Sigmoid colon (tissue), 7 donors: ENCODE measurements around the gene KIAA1210. TPM values are rescaled to one million over a fixed set of nuclear protein-coding genes. Genes with fewer than 3 reads are reported as not detected.

Experiments
- DNase-seq: peaks from one replicate; pipeline ENCODE4 v3.0.0-alpha.2; 2019
- H3K27ac ChIP-seq, 4 donors: fragments of 200-600 bp; sonication (generic); one replicate each; pipeline ENCODE4 v1.5.1; 2016 to 2019; ENCODE audit warnings: mild to moderate bottlenecking in 1 of 4
- H3K27me3 ChIP-seq, 3 donors: fragments of 200-600 bp; sonication (generic); one replicate each; pipeline ENCODE4 v1.5.1; 2019; ENCODE audit warnings: mild to moderate bottlenecking in 1 of 3
- H3K36me3 ChIP-seq, 4 donors: fragments of 200-600 bp; sonication (generic); one replicate each; pipeline ENCODE4 v1.5.1; 2016 to 2019
- H3K4me1 ChIP-seq, 4 donors: fragments of 200-600 bp; sonication (generic); one replicate each; pipeline ENCODE4 v1.5.1; 2017 to 2019
- H3K4me3 ChIP-seq, 4 donors: fragments of 200-600 bp; sonication (generic); one replicate each; pipeline ENCODE4 v1.5.1; 2017 to 2019; ENCODE audit warnings: mild to moderate bottlenecking in 2 of 4, moderate library complexity in 1 of 4
- H3K9me3 ChIP-seq, 4 donors: fragments of 200-600 bp in 3 of 4; sonication (generic) in 3 of 4; one replicate each; pipeline versions ENCODE4 v1.5.1 to v1.6.1; 2013 to 2019
- CTCF ChIP-seq, 4 experiments: fragments of 450-650 bp in 3 of 4; fragments of 200-600 bp in 1 of 4; IDR thresholded peaks; one replicate each; pipeline ENCODE4 v1.5.1; 2016 to 2019; ENCODE audit warnings: antibody characterized with exemption in 4 of 4, mild to moderate bottlenecking in 3 of 4, moderate library complexity in 2 of 4
- EP300 ChIP-seq, 4 donors: sonication (generic); formaldehyde crosslinking; IDR thresholded peaks; one replicate each; pipeline ENCODE4 v1.6.1; 2017; ENCODE audit warnings: antibody characterized with exemption in 4 of 4
- POLR2A ChIP-seq, 2 donors: fragments of 450-650 bp; IDR thresholded peaks; one replicate each; pipeline ENCODE4 v1.6.1; 2016; ENCODE audit warnings: antibody characterized with exemption in 2 of 2, mild to moderate bottlenecking in 2 of 2, moderate library complexity in 2 of 2
- POLR2AphosphoS5 ChIP-seq, 4 donors: sonication (generic); formaldehyde crosslinking; IDR thresholded peaks; one replicate each; pipeline ENCODE4 v1.6.1; 2017; ENCODE audit warnings: antibody characterized with exemption in 4 of 4
- WGBS, 2 donors: extraction: QIAGEN DNeasy Blood & Tissue Kit; methylation state at CpG; one replicate each; pipeline ENCODE4 v1.1.7; 2013; 5-methylcytosine and 5-hydroxymethylcytosine counted together
- intact Hi-C: fragments of 100-400 bp; cut with DNase I; formaldehyde crosslinking; loops from one replicate; pipeline ENCODE4 v1.15.1; 2023
- polyA plus RNA-seq, 3 donors: library from polyadenylated mRNA; stranded (reverse); fragments of 200-250 nt; gene quantifications; one replicate each; pipeline ENCODE4 v1.2.3, GENCODE V29; 2013
- total RNA-seq, 4 donors: library from RNA; depleted of rRNA; stranded (reverse); fragments of >200 nt; gene quantifications; one replicate each; pipeline ENCODE4 v1.1.0, GENCODE V29; 2016
- donor health status: healthy with polysubstance abuse.
- donor health status: Bipolar disorder and iron deficiency.
- donor health status: healthy.

KIAA1210 gene
- total and polyA plus RNA-seq, 7 donors, result not detected

GRCh38 chrX:119069128-119069527 lies 58.5 kb downstream of the KIAA1210 start:
- intact Hi-C loops, result loop anchor here (5.0 kb wide), 2 partner anchors 62 to 222 kb away; no protein-coding TSS in a partner anchor
- TF ChIP-seq POLR2AphosphoS5 (IDR thresholded peaks at IDR 0.05), result no peak
- no peak for TF ChIP-seq EP300 (IDR thresholded peaks at IDR 0.05)
- no peak for TF ChIP-seq CTCF (IDR thresholded peaks at IDR 0.05)
- TF ChIP-seq POLR2A (IDR thresholded peaks at IDR 0.05), result no peak
- no peak for DNase-seq
- Histone ChIP-seq H3K27ac (no peak overlapping the region), H3K4me3 (no peak overlapping the region), H3K27me3 (no peaks in the 10 kb centered on the region), H3K36me3 (no peaks in the 10 kb centered on the region), H3K9me3 (no peaks in the 10 kb centered on the region), H3K4me1 (no peaks in the 10 kb centered on the region)
- 74 to 86% methylated on average over 1 of the region's 1 CpG for WGBS, 2 donors

GRCh38 chrX:119067023-119067739 lies 60.4 kb downstream of the KIAA1210 start:
- Histone ChIP-seq H3K36me3 (no peaks in the 10 kb centered on the region), H3K27me3 (no peaks in the 10 kb centered on the region), H3K4me1 (no peaks in the 10 kb centered on the region), H3K4me3 (no peak overlapping the region), H3K27ac (no peak overlapping the region), H3K9me3 (no peaks in the 10 kb centered on the region)
- TF ChIP-seq POLR2AphosphoS5 (IDR thresholded peaks at IDR 0.05), result no peak
- TF ChIP-seq CTCF (IDR thresholded peaks at IDR 0.05), result peak; percentile 25 to 52 (median 42)
- TF ChIP-seq POLR2A (IDR thresholded peaks at IDR 0.05), result no peak
- WGBS, 2 donors, result 1% methylated on average over 7 of the region's 7 CpGs
- intact Hi-C loops, result loop anchor here (5.0 kb wide), 2 partner anchors 60 to 220 kb away; no protein-coding TSS in a partner anchor
- peak; percentile 77 for DNase-seq

- Histone ChIP-seq H3K27me3 (no peaks in the 10 kb centered on the region), H3K36me3 (no peaks in the 10 kb centered on the region), H3K4me3 (no peak overlapping the region), H3K9me3 (no peaks in the 10 kb centered on the region), H3K4me1 (no peaks in the 10 kb centered on the region), H3K27ac (no peak overlapping the region)
- 92 to 94% methylated on average over 7 of the region's 7 CpGs for WGBS, 2 donors
- TF ChIP-seq CTCF (IDR thresholded peaks at IDR 0.05), result no peak
- intact Hi-C loops, result no loop called here
- no peak for DNase-seq
Measured at GRCh38 chrX:119063428-119063827, 64.2 kb downstream of the KIAA1210 start.

- 72 to 74% methylated on average over 6 of the region's 6 CpGs for WGBS, 2 donors
- Histone ChIP-seq H3K27ac (no peak overlapping the region), H3K27me3 (no peaks in the 10 kb centered on the region), H3K9me3 (no peaks in the 10 kb centered on the region), H3K36me3 (no peaks in the 10 kb centered on the region), H3K4me1 (no peaks in the 10 kb centered on the region), H3K4me3 (no peak overlapping the region)
- DNase-seq, result no peak
- TF ChIP-seq CTCF (IDR thresholded peaks at IDR 0.05), result no peak
- TF ChIP-seq POLR2A (IDR thresholded peaks at IDR 0.05), result no peak
- no peak for TF ChIP-seq EP300 (IDR thresholded peaks at IDR 0.05)
- TF ChIP-seq POLR2AphosphoS5 (IDR thresholded peaks at IDR 0.05), result no peak
- intact Hi-C loops, result no loop called here
Measured at GRCh38 chrX:119062750-119063374, 64.8 kb downstream of the KIAA1210 start.
